OCI-LY7 (cell line): ENCODE data around the gene LCN12.

ENCODE experiments used
- CTCF ChIP-seq: fragments of 200-600 bp; sonication (generic); conservative IDR thresholded peaks from 2 replicates; pipeline ENCODE4 v1.5.1; 2014; ENCODE audit warnings: mild to moderate bottlenecking, antibody characterized with exemption, low read length, moderate library complexity, mixed read lengths
- EZH2phosphoT487 ChIP-seq: fragments of 200-600 bp; sonication (generic); IDR thresholded peaks from 2 replicates; pipeline ENCODE4 v1.6.1; 2018; ENCODE audit warnings: low read depth, borderline replicate concordance, mild to moderate bottlenecking, mixed run types, antibody characterized with exemption, low read length, moderate library complexity, mixed read lengths

- TF ChIP-seq CTCF: no peak
- no peak for TF ChIP-seq EZH2phosphoT487
These were observed 42.8 kb downstream of the LCN12 start for GRCh38 chr9:136994888-136995230.
